Measurements from ENCODE around the gene SLC12A7.

The SLC12A7 gene

GRCh38 chr5:1095302-1095989 lies 16.4 kb downstream of the SLC12A7 start:
- Histone ChIP-seq H4K8ac (ENCODE audit: low read depth, low read length) (no peak overlapping the region), H3K79me2 (ENCODE audit: control insufficient read depth, insufficient read depth, low read length, poor library complexity) (no peaks in the 10 kb centered on the region), H3K9me3 (ENCODE audit: insufficient read depth, low read depth, low read length) (no peaks in the 10 kb centered on the region), H2AFZ (ENCODE audit: insufficient read depth, low read length, poor library complexity) (no peak overlapping the region), H3K27me3 (ENCODE audit: insufficient read depth, low read length) (no peaks in the 10 kb centered on the region), H3K14ac (ENCODE audit: low read length) (no peak overlapping the region), H3K4ac (ENCODE audit: low read depth, low read length) (no peak overlapping the region), H2BK120ac (ENCODE audit: insufficient read depth, low read length, poor library complexity) (no peak overlapping the region), H2BK5ac (ENCODE audit: low read depth, low read length, poor library complexity) (no peak overlapping the region), H3K9ac (ENCODE audit: low read length) (no peak overlapping the region), H3K18ac (ENCODE audit: low read length) (no peak overlapping the region), H3K36me3 (ENCODE audit: control insufficient read depth in 1 of 2, insufficient read depth in 2 of 2, low read length in 2 of 2) (peaks cover 0 to 2% of the 10 kb centered on the region in 2 experiments), H3K4me3 (ENCODE audit: low read depth, low read length) (no peak overlapping the region), H2BK12ac (ENCODE audit: low read length) (no peak overlapping the region), H3K23ac (ENCODE audit: low read length) (no peak overlapping the region), H3K4me1 (ENCODE audit: control insufficient read depth in 1 of 2, insufficient read depth in 2 of 2, low read length in 2 of 2) (peaks cover 0 to 10% of the 10 kb centered on the region in 2 experiments), H3K4me2 (ENCODE audit: low read length) (no peak overlapping the region), H4K91ac (ENCODE audit: low read depth, low read length) (no peak overlapping the region), H4K12ac (ENCODE audit: low read depth, low read length) (no peak overlapping the region), H2AK5ac (ENCODE audit: low read length) (no peak overlapping the region), H3K27ac (ENCODE audit: low read depth, low read length) (no peak overlapping the region), H3K79me1 (ENCODE audit: low read length) (no peaks in the 10 kb centered on the region)
- no CpG with 5 or more reads among the region's 22 CpGs for WGBS (ENCODE audit: extremely low coverage, insufficient coverage, insufficient read length)
- DNase-seq: no peak

- no CpG with 5 or more reads among the region's 21 CpGs for WGBS (ENCODE audit: extremely low coverage, insufficient coverage, insufficient read length)
- H4K12ac ChIP-seq (ENCODE audit: low read depth, low read length): no peak overlapping the region
- no peak overlapping the region for H3K23ac ChIP-seq (ENCODE audit: low read length)
Observed at GRCh38 chr5:1094670-1095190, 17.1 kb downstream of the SLC12A7 start.

GRCh38 chr5:1093361-1093760 lies 18.5 kb downstream of the SLC12A7 start:
- no CpG with 5 or more reads among the region's 26 CpGs for WGBS (ENCODE audit: extremely low coverage, insufficient coverage, insufficient read length)
- Histone ChIP-seq H2BK12ac (ENCODE audit: low read length) (no peak overlapping the region), H3K4me2 (ENCODE audit: low read length) (no peak overlapping the region), H3K4me1 (ENCODE audit: control insufficient read depth in 1 of 2, insufficient read depth in 2 of 2, low read length in 2 of 2) (no peaks in the 10 kb centered on the region), H4K91ac (ENCODE audit: low read depth, low read length) (no peak overlapping the region), H2AFZ (ENCODE audit: insufficient read depth, low read length, poor library complexity) (no peak overlapping the region), H2AK5ac (ENCODE audit: low read length) (no peak overlapping the region), H3K27me3 (ENCODE audit: insufficient read depth, low read length) (no peaks in the 10 kb centered on the region), H3K79me1 (ENCODE audit: low read length) (no peaks in the 10 kb centered on the region), H3K79me2 (ENCODE audit: control insufficient read depth, insufficient read depth, low read length, poor library complexity) (no peaks in the 10 kb centered on the region), H3K14ac (ENCODE audit: low read length) (no peak overlapping the region), H4K8ac (ENCODE audit: low read depth, low read length) (no peak overlapping the region), H3K9ac (ENCODE audit: low read length) (no peak overlapping the region), H2BK120ac (ENCODE audit: insufficient read depth, low read length, poor library complexity) (no peak overlapping the region), H4K12ac (ENCODE audit: low read depth, low read length) (no peak overlapping the region), H3K4ac (ENCODE audit: low read depth, low read length) (no peak overlapping the region), H3K4me3 (ENCODE audit: low read depth, low read length) (no peak overlapping the region), H3K18ac (ENCODE audit: low read length) (no peak overlapping the region), H3K27ac (ENCODE audit: low read depth, low read length) (no peak overlapping the region), H3K36me3 (ENCODE audit: control insufficient read depth in 1 of 2, insufficient read depth in 2 of 2, low read length in 2 of 2) (peaks cover 0 to 5% of the 10 kb centered on the region in 2 experiments), H2BK5ac (ENCODE audit: low read depth, low read length, poor library complexity) (no peak overlapping the region), H3K9me3 (ENCODE audit: insufficient read depth, low read depth, low read length) (no peaks in the 10 kb centered on the region), H3K23ac (ENCODE audit: low read length) (no peak overlapping the region)
- no peak for DNase-seq

More at GRCh38 chr5:1094670-1095190, 17.1 kb downstream of the SLC12A7 start:
- Histone ChIP-seq H3K36me3 (ENCODE audit: control insufficient read depth in 1 of 2, insufficient read depth in 2 of 2, low read length in 2 of 2) (peaks cover 0 to 2% of the 10 kb centered on the region in 2 experiments), H2BK12ac (ENCODE audit: low read length) (no peak overlapping the region), H3K4me3 (ENCODE audit: low read depth, low read length) (no peak overlapping the region), H2AFZ (ENCODE audit: insufficient read depth, low read length, poor library complexity) (no peak overlapping the region), H2AK5ac (ENCODE audit: low read length) (no peak overlapping the region), H4K91ac (ENCODE audit: low read depth, low read length) (no peak overlapping the region), H3K14ac (ENCODE audit: low read length) (no peak overlapping the region), H3K9me3 (ENCODE audit: insufficient read depth, low read depth, low read length) (no peaks in the 10 kb centered on the region), H3K9ac (ENCODE audit: low read length) (no peak overlapping the region), H3K4ac (ENCODE audit: low read depth, low read length) (no peak overlapping the region), H3K79me1 (ENCODE audit: low read length) (no peaks in the 10 kb centered on the region), H3K4me2 (ENCODE audit: low read length) (no peak overlapping the region), H2BK120ac (ENCODE audit: insufficient read depth, low read length, poor library complexity) (no peak overlapping the region), H4K8ac (ENCODE audit: low read depth, low read length) (no peak overlapping the region), H3K18ac (ENCODE audit: low read length) (no peak overlapping the region), H3K27me3 (ENCODE audit: insufficient read depth, low read length) (no peaks in the 10 kb centered on the region), H3K4me1 (ENCODE audit: control insufficient read depth in 1 of 2, insufficient read depth in 2 of 2, low read length in 2 of 2) (peaks cover 0 to 2% of the 10 kb centered on the region in 2 experiments), H3K27ac (ENCODE audit: low read depth, low read length) (no peak overlapping the region), H3K79me2 (ENCODE audit: control insufficient read depth, insufficient read depth, low read length, poor library complexity) (no peaks in the 10 kb centered on the region), H2BK5ac (ENCODE audit: low read depth, low read length, poor library complexity) (no peak overlapping the region)
- DNase-seq: no peak

GRCh38 chr5:1092122-1092521 lies 19.7 kb downstream of the SLC12A7 start:
- no peak overlapping the region for H3K14ac ChIP-seq (ENCODE audit: low read length)
- no peak overlapping the region for H4K8ac ChIP-seq (ENCODE audit: low read depth, low read length)
- no peak overlapping the region for H4K12ac ChIP-seq (ENCODE audit: low read depth, low read length)
- no peak overlapping the region for H3K4me3 ChIP-seq (ENCODE audit: low read depth, low read length)
- no peak overlapping the region for H3K4me2 ChIP-seq (ENCODE audit: low read length)
- no peak overlapping the region for H2BK12ac ChIP-seq (ENCODE audit: low read length)
- no peaks in the 10 kb centered on the region for H3K79me2 ChIP-seq (ENCODE audit: control insufficient read depth, insufficient read depth, low read length, poor library complexity)
- H3K27me3 ChIP-seq (ENCODE audit: insufficient read depth, low read length): no peaks in the 10 kb centered on the region
- H3K36me3 ChIP-seq (ENCODE audit: control insufficient read depth in 1 of 2, insufficient read depth in 2 of 2, low read length in 2 of 2): peaks cover 0 to 8% of the 10 kb centered on the region in 2 experiments
- H3K79me1 ChIP-seq (ENCODE audit: low read length): no peaks in the 10 kb centered on the region
- H3K18ac ChIP-seq (ENCODE audit: low read length): no peak overlapping the region
- H2AFZ ChIP-seq (ENCODE audit: insufficient read depth, low read length, poor library complexity): no peak overlapping the region
- DNase-seq: no peak
- H2BK5ac ChIP-seq (ENCODE audit: low read depth, low read length, poor library complexity): no peak overlapping the region
- H3K9me3 ChIP-seq (ENCODE audit: insufficient read depth, low read depth, low read length): no peaks in the 10 kb centered on the region
- no peak overlapping the region for H4K91ac ChIP-seq (ENCODE audit: low read depth, low read length)
- H2BK120ac ChIP-seq (ENCODE audit: insufficient read depth, low read length, poor library complexity): no peak overlapping the region
- no peaks in the 10 kb centered on the region for H3K4me1 ChIP-seq (ENCODE audit: control insufficient read depth in 1 of 2, insufficient read depth in 2 of 2, low read length in 2 of 2)
- H3K4ac ChIP-seq (ENCODE audit: low read depth, low read length): no peak overlapping the region
- H3K9ac ChIP-seq (ENCODE audit: low read length): no peak overlapping the region
- H2AK5ac ChIP-seq (ENCODE audit: low read length): no peak overlapping the region
- no peak overlapping the region for H3K23ac ChIP-seq (ENCODE audit: low read length)
- no CpG with 5 or more reads among the region's 14 CpGs for WGBS (ENCODE audit: extremely low coverage, insufficient coverage, insufficient read length)
- no peak overlapping the region for H3K27ac ChIP-seq (ENCODE audit: low read depth, low read length)

All from trophoblast cell (in vitro differentiated cells and primary cell).